Ovary (tissue), 9 donors: ENCODE results near the gene OR56A1. TPM values are rescaled to one million over a fixed set of nuclear protein-coding genes. Genes with fewer than 3 reads are reported as not detected.

ENCODE experiments used
- DNase-seq, 5 donors: peaks; one replicate each; pipeline ENCODE4 v3.0.0-alpha.2; 2019 to 2020
- H3K27ac ChIP-seq, 2 donors: fragments of 200-600 bp; one replicate each; pipeline versions ENCODE4 v1.5.1 to v1.8.0; 2019 to 2022
- H3K27me3 ChIP-seq: fragments of 200-600 bp; one replicate; pipeline ENCODE4 v1.8.0; 2022
- H3K36me3 ChIP-seq: fragments of 200-600 bp; sonication (generic); one replicate; pipeline ENCODE4 v1.5.1; 2019
- H3K4me1 ChIP-seq: one replicate; pipeline ENCODE4 v1.8.1; 2013; ENCODE audit warnings: mild to moderate bottlenecking, moderate library complexity; ENCODE audit not compliant: insufficient read depth
- H3K4me3 ChIP-seq: fragments of 200-600 bp; sonication (generic); one replicate; pipeline ENCODE4 v1.5.1; 2017
- H3K9me3 ChIP-seq, 2 donors: fragments of 200-600 bp in 1 of 2; sonication (generic) in 1 of 2; one replicate each; pipeline versions ENCODE4 v1.5.1 to v1.8.1; 2013 to 2019; ENCODE audit warnings: mild to moderate bottlenecking in 1 of 2, moderate library complexity in 1 of 2
- CTCF ChIP-seq, 3 donors: fragments of 450-650 bp in 2 of 3; fragments of 200-600 bp in 1 of 3; IDR thresholded peaks; one replicate each; pipeline versions ENCODE4 v1.5.1 to v1.8.0; 2016 to 2022; ENCODE audit warnings: antibody characterized with exemption in 3 of 3, mild to moderate bottlenecking in 1 of 3
- EP300 ChIP-seq: sonication (generic); formaldehyde crosslinking; IDR thresholded peaks from one replicate; pipeline ENCODE4 v1.6.1; 2017; ENCODE audit warnings: antibody characterized with exemption
- POLR2A ChIP-seq: fragments of 450-650 bp; IDR thresholded peaks from one replicate; pipeline ENCODE4 v1.6.1; 2017; ENCODE audit warnings: antibody characterized with exemption, mild to moderate bottlenecking, moderate library complexity
- WGBS, 3 donors: extraction: QIAGEN DNeasy Blood & Tissue Kit in 1 of 3; methylation state at CpG; one replicate each; pipeline versions ENCODE4 v1.1.5 to v1.1.7; 2013 to 2017; 5-methylcytosine and 5-hydroxymethylcytosine counted together
- intact Hi-C, 4 donors: fragments of 100-400 bp; cut with DNase I; formaldehyde crosslinking; loops; one replicate each; pipeline versions ENCODE4 v1.11.0 to v1.15.1; 2022 to 2023
- polyA plus RNA-seq, 2 donors: library from polyadenylated mRNA; stranded (reverse); fragments of 200-250 nt in 1 of 2; fragments of 350-450 nt in 1 of 2; fragmentation: Illumina TruSeq in 1 of 2; extraction: RNeasy Lipid Tissue Mini Kit (QIAGEN cat#74804) in 1 of 2; gene quantifications; one replicate each; pipeline ENCODE4 v1.2.3, GENCODE V29; 2013 to 2014
- total RNA-seq, 7 donors: library from RNA; depleted of rRNA in 2 of 7; stranded (reverse); fragments of >200 nt in 2 of 7; fragmentation: NEBNext Ultra II Directional in 3 of 7; extraction: Animal tissue kit (Norgen Biotek cat#: 25700) in 3 of 7; gene quantifications; one replicate each; pipeline versions ENCODE4 v1.1.0 to v1.2.4, GENCODE V29; 2016 to 2023
- donor health status: DM: no; HTN: no; CAD: no; lungs with moderate emphysema.
- donor health status: DM: no; HTN: no; CAD: no.
- donor health status: Bipolar disorder and iron deficiency.
- donor health status: DM: yes; HTN: yes; CAD: no.
- donor health status: DM: no; HTN: no; CAD: no.
- donor health status: DM: yes; HTN: yes; CAD: no.

OR56A1 gene
- total and polyA plus RNA-seq, 9 donors, result 0.02 TPM; not detected in 8

GRCh38 chr11:6006395-6006794 lies 24.2 kb downstream of the OR56A1 start:
- Histone ChIP-seq H3K4me1 (no peaks in the 10 kb centered on the region), H3K9me3 (no peaks in the 10 kb centered on the region), H3K36me3 (no peaks in the 10 kb centered on the region), H3K27me3 (no peaks in the 10 kb centered on the region), H3K4me3 (no peak overlapping the region), H3K27ac (no peak overlapping the region)
- TF ChIP-seq EP300, result no peak
- TF ChIP-seq POLR2A, result no peak
- no peak for TF ChIP-seq CTCF (IDR thresholded peaks at IDR 0.05)
- intact Hi-C loops, result no loop called here
- no peak for DNase-seq

GRCh38 chr11:6002202-6002699 lies 28.3 kb downstream of the OR56A1 start:
- Histone ChIP-seq H3K27me3 (no peaks in the 10 kb centered on the region), H3K27ac (no peak overlapping the region), H3K36me3 (no peaks in the 10 kb centered on the region), H3K9me3 (no peaks in the 10 kb centered on the region), H3K4me3 (no peak overlapping the region), H3K4me1 (no peaks in the 10 kb centered on the region)
- WGBS, 3 donors, result 64 to 68% (median 66%) methylated on average over 7 of the region's 7 CpGs
- TF ChIP-seq EP300 (no peak), CTCF (IDR thresholded peaks at IDR 0.05) (no peak), POLR2A (no peak)
- DNase-seq, result no peak
- intact Hi-C loops, result no loop called here

GRCh38 chr11:5994791-5995190 lies 35.8 kb downstream of the OR56A1 start:
- TF ChIP-seq CTCF (IDR thresholded peaks at IDR 0.05) (no peak), EP300 (no peak), POLR2A (no peak)
- Histone ChIP-seq H3K9me3 (no peaks in the 10 kb centered on the region), H3K36me3 (no peaks in the 10 kb centered on the region), H3K4me3 (no peak overlapping the region), H3K27me3 (no peaks in the 10 kb centered on the region), H3K4me1 (no peaks in the 10 kb centered on the region), H3K27ac (no peak overlapping the region)
- intact Hi-C loops, result no loop called here
- WGBS, 3 donors, result 84 to 92% (median 85%) methylated on average over 14 of the region's 14 CpGs
- DNase-seq, result no peak

GRCh38 chr11:5992604-5993251 lies 37.8 kb downstream of the OR56A1 start:
- intact Hi-C loops, result no loop called here

More at GRCh38 chr11:5992604-5993251, 37.8 kb downstream of the OR56A1 start:
- Histone ChIP-seq H3K36me3 (no peaks in the 10 kb centered on the region), H3K27ac (no peak overlapping the region), H3K4me3 (no peak overlapping the region), H3K9me3 (no peaks in the 10 kb centered on the region), H3K4me1 (no peaks in the 10 kb centered on the region), H3K27me3 (no peaks in the 10 kb centered on the region)
- 46 to 56% (median 47%) methylated on average over 3 of the region's 3 CpGs for WGBS, 3 donors
- DNase-seq, result no peak
- TF ChIP-seq CTCF (IDR thresholded peaks at IDR 0.05), result no peak
- TF ChIP-seq EP300, result no peak
- no peak for TF ChIP-seq POLR2A
